Heart right ventricle (tissue), 16 donors: Measurements from ENCODE around the gene LRRC71. TPM values are rescaled to one million over a fixed set of nuclear protein-coding genes. Genes with fewer than 3 reads are reported as not detected.

Source experiments
- ATAC-seq, 8 donors: fragments of 200-7000 bp; cut with Tn5 transposase; one replicate each; pipeline ENCODE4 v1.9.1; 2020; ENCODE audit warnings: mild to moderate bottlenecking in 8 of 8, moderate library complexity in 8 of 8, moderate number of reproducible peaks in 1 of 8
- DNase-seq, 2 donors: peaks; one replicate each; pipeline ENCODE4 v3.0.0-alpha.2; 2020
- H3K27ac ChIP-seq, 10 donors: fragments of 200-600 bp; sonication (generic) in 2 of 10; one replicate each; pipeline versions ENCODE4 v1.5.0 to v1.8.0; 2020 to 2022; ENCODE audit warnings: mild to moderate bottlenecking in 3 of 10
- H3K27me3 ChIP-seq, 7 donors: fragments of 200-600 bp; one replicate each; pipeline ENCODE4 v1.8.0; 2021 to 2022; ENCODE audit warnings: mild to moderate bottlenecking in 2 of 7
- H3K36me3 ChIP-seq, 9 donors: fragments of 200-600 bp; sonication (generic) in 1 of 9; one replicate each; pipeline versions ENCODE4 v1.5.0 to v1.8.0; 2020 to 2022; ENCODE audit warnings: mild to moderate bottlenecking in 2 of 9
- H3K4me1 ChIP-seq, 9 donors: fragments of 200-600 bp; sonication (generic) in 1 of 9; one replicate each; pipeline versions ENCODE4 v1.5.0 to v1.8.0; 2020 to 2022; ENCODE audit warnings: mild to moderate bottlenecking in 4 of 9
- H3K4me3 ChIP-seq, 10 donors: fragments of 200-600 bp; sonication (generic) in 2 of 10; one replicate each; pipeline versions ENCODE4 v1.5.0 to v1.8.0; 2020 to 2022; ENCODE audit warnings: mild to moderate bottlenecking in 7 of 10, moderate library complexity in 2 of 10
- H3K9me3 ChIP-seq, 11 donors: fragments of 200-600 bp in 10 of 11; sonication (generic) in 2 of 11; one replicate each; pipeline versions ENCODE4 v1.5.0 to v1.8.0; 2013 to 2022; ENCODE audit warnings: mild to moderate bottlenecking in 2 of 11, control low read depth in 1 of 11, moderate library complexity in 1 of 11
- CTCF ChIP-seq, 9 donors: fragments of 200-600 bp; sonication (generic) in 2 of 9; IDR thresholded peaks; one replicate each; pipeline versions ENCODE4 v1.5.0 to v1.8.0; 2021 to 2022; ENCODE audit warnings: antibody characterized with exemption in 9 of 9, mild to moderate bottlenecking in 5 of 9, moderate library complexity in 1 of 9
- WGBS, 2 donors: extraction: QIAGEN DNeasy Blood & Tissue Kit; methylation state at CpG; one replicate each; pipeline ENCODE4 v1.1.7; 2013; ENCODE audit warnings: inconsistent platforms in 1 of 2; 5-methylcytosine and 5-hydroxymethylcytosine counted together
- intact Hi-C, 10 donors: fragments of 100-400 bp; cut with DNase I; formaldehyde crosslinking; loops; one replicate each; pipeline versions ENCODE4 v1.11.1 to v1.14.2; 2022
- long read RNA-seq, 3 donors: library from polyadenylated mRNA; unstranded; transcript quantifications; one replicate each; pipeline ENCODE4 v2.0.0, GENCODE V29; 2020 to 2021
- polyA plus RNA-seq, 2 donors: library from polyadenylated mRNA; stranded (reverse); fragments of 200-250 nt; gene quantifications; one replicate each; pipeline ENCODE4 v1.2.3, GENCODE V29; 2013
- total RNA-seq, 10 donors: library from RNA; stranded (reverse); fragmentation: NEBNext Ultra II Directional in 3 of 10; extraction: Animal tissue kit (Norgen Biotek cat#: 25700) in 3 of 10; gene quantifications; one replicate each; pipeline versions ENCODE4 v1.2.1 to v1.2.4, GENCODE V29; 2021 to 2023
- donor health status: Arrhythmogenic right ventricular cardiomyopathy.
- donor health status: ischemic (EF 13 %, LVEDD 7.1; RV severe dilation, severe dysfunction).
- donor health status: healthy with polysubstance abuse.
- donor health status: DM: no; HTN: yes; CAD: no.
- donor health status: DM: no; HTN: no; CAD: no.
- donor health status: ischemic (EF 25% LVEDD 6.9; RV normal size, moderate dysfunction).
- donor health status: ischemic (EF 25% LVEDD 5.7; RV mildly dilated, moderate dysfunction).
- donor health status: healthy.
- donor health status: DM: yes; HTN: yes; CAD: no.
- donor health status: Ischemic cardiomyopathy.
- donor health status: ischemic (EF 35%, LVEDD 5.7; RV mildly dilated, moderate dysfunction).
- donor health status: nonischemic (EF 11% LVEDD 7.7; RV severe dilation, severe dysfunction).
- donor health status: DM: yes; HTN: yes; CAD: no.
- donor health status: PGD.
- donor health status: ischemic (EF 29% LVEDD 5.4; RV normal size, mild dysfunction).
- donor health status: nonischemic (EF 23%, LVEDD 6.1; RV moderate dilation, normal function).

Gene LRRC71
- total RNA-seq = under 1 TPM in 3 of 10 donors, not detected in 7; 0.15 to 0.38 (median 0.35) TPM
- polyA plus RNA-seq = under 1 TPM; 0.06 to 0.51 TPM
- long read RNA-seq, donor 1 = 0 reads
- long read RNA-seq, donor 2, partial matches to known transcripts = 1 of 1 reads
- long read RNA-seq, donor 2, other reads (novel, unspliced or antisense) = 0 of 1 reads
- long read RNA-seq, donor 3 = 0 reads

- peak; percentile 93 to 97 (median 95) for ATAC-seq
- peak; percentile 82 to 90 for DNase-seq
- 6 to 7% methylated on average over 71 of the region's 71 CpGs for WGBS, 2 donors
- peaks cover 27 to 67% (median 51%) of the 10 kb centered on the region in 7 donors for H3K27me3 ChIP-seq
- H3K4me3 ChIP-seq = peak within 1 kb of the TSS in 6 of 10 donors; percentile 23 to 35 (median 26)
- peak; percentile 72 to 96 (median 93) for TF ChIP-seq CTCF (IDR thresholded peaks at IDR 0.05)
- peaks cover 0 to 29% (median 4%) of the 10 kb centered on the region in 9 donors for H3K36me3 ChIP-seq
- peaks cover 0 to 18% (median 0%) of the 10 kb centered on the region in 11 donors for H3K9me3 ChIP-seq
- H3K27ac ChIP-seq = no peak within 1 kb of the TSS
- peaks cover 8 to 30% (median 22%) of the 10 kb centered on the region in 9 donors for H3K4me1 ChIP-seq
- intact Hi-C loops = loop anchor here in 5 of 10 donors (1.0 to 10.0 kb wide), 8 partner anchors 28 to 236 kb away; partner anchors contain the start of genes ISG20L2 (in 1 of the 5), METTL25B (in 1 of the 5) and PEAR1 (in 1 of the 5)
These were observed at the start of gene LRRC71 for GRCh38 chr1:156920233-156921052. TSS of gene LRRC71 (plus strand) at chr1:156920632. CDS start at chr1:156920804, 172 bp downstream.

GRCh38 chr1:156873659-156874058 is 46.8 kb upstream of the LRRC71 start:
- H3K4me1 ChIP-seq = no peaks in the 10 kb centered on the region
- no peak overlapping the region for H3K4me3 ChIP-seq
- intact Hi-C loops = no loop called here
- no peak for DNase-seq
- no peak for ATAC-seq
- WGBS, 2 donors = 95 to 96% methylated on average over 18 of the region's 18 CpGs
- no peak for TF ChIP-seq CTCF (IDR thresholded peaks at IDR 0.05)
- H3K27me3 ChIP-seq = peaks cover 0 to 25% (median 9%) of the 10 kb centered on the region in 7 donors
- H3K9me3 ChIP-seq = no peaks in the 10 kb centered on the region
- no peak overlapping the region for H3K27ac ChIP-seq
- H3K36me3 ChIP-seq = no peaks in the 10 kb centered on the region

GRCh38 chr1:156874142-156874541 is 46.3 kb upstream of the LRRC71 start:
- H3K36me3 ChIP-seq = no peaks in the 10 kb centered on the region
- intact Hi-C loops = no loop called here
- H3K4me3 ChIP-seq = no peak overlapping the region
- no peak overlapping the region for H3K27ac ChIP-seq
- H3K27me3 ChIP-seq = peaks cover 0 to 29% (median 9%) of the 10 kb centered on the region in 7 donors
- WGBS, 2 donors = 87 to 90% methylated on average over 5 of the region's 5 CpGs
- ATAC-seq = no peak
- no peak for DNase-seq
- TF ChIP-seq CTCF (IDR thresholded peaks at IDR 0.05) = no peak
- no peaks in the 10 kb centered on the region for H3K4me1 ChIP-seq
- H3K9me3 ChIP-seq = no peaks in the 10 kb centered on the region

GRCh38 chr1:156874572-156875340 is 45.7 kb upstream of the LRRC71 start:
- Histone ChIP-seq H3K4me1 (no peaks in the 10 kb centered on the region), H3K27me3 (peaks cover 0 to 29% (median 9%) of the 10 kb centered on the region in 7 donors), H3K9me3 (no peaks in the 10 kb centered on the region), H3K27ac (no peak overlapping the region), H3K4me3 (no peak overlapping the region), H3K36me3 (no peaks in the 10 kb centered on the region)
- ATAC-seq (no peak), DNase-seq (no peak)
- no peak for TF ChIP-seq CTCF (IDR thresholded peaks at IDR 0.05)
- intact Hi-C loops = no loop called here
- WGBS, 2 donors = 72 to 77% methylated on average over 16 of the region's 16 CpGs
